MM.1S (cell line): ENCODE measurements around the gene TULP4.

Experiments
- CTCF ChIP-seq: fragments of 300-600 bp; sonication (generic); IDR thresholded peaks from 2 replicates; pipeline ENCODE4 v1.5.1; 2016; ENCODE audit warnings: antibody characterized with exemption, low read length, mixed read lengths
- EZH2 ChIP-seq: fragments of 300-600 bp; sonication (generic); optimal IDR thresholded peaks from 2 replicates; pipeline ENCODE3; 2017; ENCODE audit warnings: low read depth, mild to moderate bottlenecking, antibody characterized with exemption, low read length, mixed read lengths
- EZH2phosphoT487 ChIP-seq: fragments of 300-600 bp; sonication (generic); IDR thresholded peaks from 2 replicates; pipeline ENCODE4 v1.6.1; 2018; ENCODE audit warnings: antibody characterized with exemption, low read length

- TF ChIP-seq CTCF (no peak), EZH2 (no peak), EZH2phosphoT487 (no peak)
These were observed 32.3 kb downstream of the TULP4 start for GRCh38 chr6:158344534-158344933.
